ENCODE data around the gene NTN5.

- TF ChIP-seq, protein P1, sequence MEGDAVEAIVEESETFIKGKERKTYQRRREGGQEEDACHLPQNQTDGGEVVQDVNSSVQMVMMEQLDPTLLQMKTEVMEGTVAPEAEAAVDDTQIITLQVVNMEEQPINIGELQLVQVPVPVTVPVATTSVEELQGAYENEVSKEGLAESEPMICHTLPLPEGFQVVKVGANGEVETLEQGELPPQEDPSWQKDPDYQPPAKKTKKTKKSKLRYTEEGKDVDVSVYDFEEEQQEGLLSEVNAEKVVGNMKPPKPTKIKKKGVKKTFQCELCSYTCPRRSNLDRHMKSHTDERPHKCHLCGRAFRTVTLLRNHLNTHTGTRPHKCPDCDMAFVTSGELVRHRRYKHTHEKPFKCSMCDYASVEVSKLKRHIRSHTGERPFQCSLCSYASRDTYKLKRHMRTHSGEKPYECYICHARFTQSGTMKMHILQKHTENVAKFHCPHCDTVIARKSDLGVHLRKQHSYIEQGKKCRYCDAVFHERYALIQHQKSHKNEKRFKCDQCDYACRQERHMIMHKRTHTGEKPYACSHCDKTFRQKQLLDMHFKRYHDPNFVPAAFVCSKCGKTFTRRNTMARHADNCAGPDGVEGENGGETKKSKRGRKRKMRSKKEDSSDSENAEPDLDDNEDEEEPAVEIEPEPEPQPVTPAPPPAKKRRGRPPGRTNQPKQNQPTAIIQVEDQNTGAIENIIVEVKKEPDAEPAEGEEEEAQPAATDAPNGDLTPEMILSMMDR (IDR thresholded peaks at IDR 0.05; ENCODE audit: insufficient read depth, low read length): no peak
- TF ChIP-seq POLR2AphosphoS5 (IDR thresholded peaks at IDR 0.05; ENCODE audit: low read depth): peak; percentile 78
Measured at GRCh38 chr19:48634424-48635262, 38.2 kb downstream of the NTN5 start.
